WTC11 (cell line): ENCODE data around the gene SGCD. TPM values are rescaled to one million over a fixed set of nuclear protein-coding genes. Genes with fewer than 3 reads are reported as not detected.

Source experiments
- ATAC-seq: fragments of 200-7000 bp; cut with Tn5 transposase; 2 replicates; pipeline ENCODE4 v1.10.0; 2021; ENCODE audit warnings: mild to moderate bottlenecking, moderate library complexity
- CTCF ChIA-PET: fragments of 300-600 bp; sonication (Branson Sonifier 250); formaldehyde crosslinking; loops from one replicate; lab custom pipeline; 2021; ENCODE audit warnings: antibody characterized with exemption; lab: Charles Lee
- POLR2A ChIA-PET: fragments of 350-600 bp; sonication (Branson Sonifier 250); formaldehyde crosslinking; loops from one replicate; lab custom pipeline; 2021; ENCODE audit warnings: antibody characterized with exemption; lab: Charles Lee
- DNase-seq: peaks from one replicate; pipeline ENCODE4 v3.0.0; 2021; ENCODE audit warnings: low spot score
- H3K27ac Mint-ChIP-seq: 2 replicates; pipeline ENCODE4 v1.8.0; 2021; ENCODE audit warnings: mixed read lengths
- H3K27me3 Mint-ChIP-seq: 2 replicates; pipeline ENCODE4 v1.8.0; 2021; ENCODE audit warnings: low read depth, mild to moderate bottlenecking, moderate library complexity, mixed read lengths
- H3K36me3 Mint-ChIP-seq: 2 replicates; pipeline ENCODE4 v1.8.0; 2021; ENCODE audit warnings: mixed read lengths
- H3K4me1 Mint-ChIP-seq: 2 replicates; pipeline ENCODE4 v1.8.0; 2022; ENCODE audit warnings: mixed read lengths
- H3K4me3 Mint-ChIP-seq: 2 replicates; pipeline ENCODE4 v1.8.0; 2021; ENCODE audit warnings: mild to moderate bottlenecking, moderate library complexity, mixed read lengths
- H3K9me3 Mint-ChIP-seq: 2 replicates; pipeline ENCODE4 v1.8.0; 2021; ENCODE audit warnings: mixed read lengths
- AFF4 ChIP-seq: sonication (generic); formaldehyde crosslinking; IDR thresholded peaks from 2 replicates; pipeline ENCODE4 v1.8.1; 2023; ENCODE audit warnings: mild to moderate bottlenecking, missing genetic modification reagents, borderline replicate concordance
- CREB1 ChIP-seq: sonication (generic); formaldehyde crosslinking; IDR thresholded peaks from 2 replicates; pipeline ENCODE4 v1.8.0; 2023; ENCODE audit warnings: mild to moderate bottlenecking, missing genetic modification reagents
- MXD4 ChIP-seq: fragments of 250-450 bp; sonication (Bioruptor Pico); IDR thresholded peaks from 2 replicates; pipeline ENCODE4 v1.8.0; 2021; ENCODE audit warnings: mild to moderate bottlenecking, moderate library complexity, borderline replicate concordance
- NR1H2 ChIP-seq: sonication (generic); formaldehyde crosslinking; IDR thresholded peaks from 2 replicates; pipeline ENCODE4 v1.9.0; 2021; ENCODE audit warnings: mild to moderate bottlenecking, moderate library complexity, missing genetic modification reagents
- STAT6 ChIP-seq: sonication (generic); formaldehyde crosslinking; conservative IDR thresholded peaks from 2 replicates; pipeline ENCODE4 v1.8.1; 2023; ENCODE audit warnings: mild to moderate bottlenecking, low read depth, missing genetic modification reagents, moderate library complexity
- ZNF219 ChIP-seq: sonication (generic); formaldehyde crosslinking; IDR thresholded peaks from 2 replicates; pipeline ENCODE4 v1.8.0; 2023; ENCODE audit warnings: missing genetic modification reagents, mild to moderate bottlenecking, borderline replicate concordance
- total RNA-seq: library from RNA; stranded (reverse); gene quantifications from 3 replicates; pipeline ENCODE4 v1.2.3, GENCODE V29; 2021
- TF ChIP-seq, protein P1 (sequence below): fragments of 250-450 bp; sonication (Bioruptor Pico); IDR thresholded peaks from 2 replicates; pipeline ENCODE4 v2.1.2; 2022; ENCODE audit warnings: mild to moderate bottlenecking, moderate library complexity
- TF ChIP-seq, protein P2 (sequence below): sonication (generic); formaldehyde crosslinking; IDR thresholded peaks from 2 replicates; pipeline ENCODE4 v1.8.1; 2022; ENCODE audit warnings: missing genetic modification reagents, borderline replicate concordance
- TF ChIP-seq, protein P3 (sequence below): sonication (generic); formaldehyde crosslinking; IDR thresholded peaks from 2 replicates; pipeline ENCODE4 v1.8.0; 2023; ENCODE audit warnings: missing genetic modification reagents, mild to moderate bottlenecking, borderline replicate concordance

The SGCD gene
- total RNA-seq, 1 experiment from 2014 or later: 0.33 TPM

GRCh38 chr5:156593546-156593945, 266.6 kb downstream of the SGCD start (continued):
- TF ChIP-seq ZNF219 (CRISPR knock-in tag) (no peak), MXD4 (CRISPR knock-in tag) (no peak)
- TF ChIP-seq, protein P1, sequence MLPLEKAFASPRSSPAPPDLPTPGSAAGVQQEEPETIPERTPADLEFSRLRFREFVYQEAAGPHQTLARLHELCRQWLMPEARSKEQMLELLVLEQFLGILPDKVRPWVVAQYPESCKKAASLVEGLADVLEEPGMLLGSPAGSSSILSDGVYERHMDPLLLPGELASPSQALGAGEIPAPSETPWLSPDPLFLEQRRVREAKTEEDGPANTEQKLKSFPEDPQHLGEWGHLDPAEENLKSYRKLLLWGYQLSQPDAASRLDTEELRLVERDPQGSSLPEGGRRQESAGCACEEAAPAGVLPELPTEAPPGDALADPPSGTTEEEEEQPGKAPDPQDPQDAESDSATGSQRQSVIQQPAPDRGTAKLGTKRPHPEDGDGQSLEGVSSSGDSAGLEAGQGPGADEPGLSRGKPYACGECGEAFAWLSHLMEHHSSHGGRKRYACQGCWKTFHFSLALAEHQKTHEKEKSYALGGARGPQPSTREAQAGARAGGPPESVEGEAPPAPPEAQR (CRISPR knock-in tag): no peak
- TF ChIP-seq, protein P2, sequence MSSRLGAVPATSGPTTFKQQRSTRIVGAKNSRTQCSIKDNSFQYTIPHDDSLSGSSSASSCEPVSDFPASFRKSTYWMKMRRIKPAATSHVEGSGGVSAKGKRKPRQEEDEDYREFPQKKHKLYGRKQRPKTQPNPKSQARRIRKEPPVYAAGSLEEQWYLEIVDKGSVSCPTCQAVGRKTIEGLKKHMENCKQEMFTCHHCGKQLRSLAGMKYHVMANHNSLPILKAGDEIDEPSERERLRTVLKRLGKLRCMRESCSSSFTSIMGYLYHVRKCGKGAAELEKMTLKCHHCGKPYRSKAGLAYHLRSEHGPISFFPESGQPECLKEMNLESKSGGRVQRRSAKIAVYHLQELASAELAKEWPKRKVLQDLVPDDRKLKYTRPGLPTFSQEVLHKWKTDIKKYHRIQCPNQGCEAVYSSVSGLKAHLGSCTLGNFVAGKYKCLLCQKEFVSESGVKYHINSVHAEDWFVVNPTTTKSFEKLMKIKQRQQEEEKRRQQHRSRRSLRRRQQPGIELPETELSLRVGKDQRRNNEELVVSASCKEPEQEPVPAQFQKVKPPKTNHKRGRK (CRISPR knock-in tag): no peak

- DNase-seq (no peak), ATAC-seq (no peak)
- CTCF ChIA-PET: no interaction called here
- Mint-ChIP-seq H3K27me3 (no peaks in the 10 kb centered on the region), H3K27ac (no peak overlapping the region), H3K4me3 (no peak overlapping the region), H3K4me1 (no peaks in the 10 kb centered on the region), H3K9me3 (peaks cover 5% of the 10 kb centered on the region; the same call in 1 of the 2 replicates), H3K36me3 (no peaks in the 10 kb centered on the region)
- TF ChIP-seq, protein P3, sequence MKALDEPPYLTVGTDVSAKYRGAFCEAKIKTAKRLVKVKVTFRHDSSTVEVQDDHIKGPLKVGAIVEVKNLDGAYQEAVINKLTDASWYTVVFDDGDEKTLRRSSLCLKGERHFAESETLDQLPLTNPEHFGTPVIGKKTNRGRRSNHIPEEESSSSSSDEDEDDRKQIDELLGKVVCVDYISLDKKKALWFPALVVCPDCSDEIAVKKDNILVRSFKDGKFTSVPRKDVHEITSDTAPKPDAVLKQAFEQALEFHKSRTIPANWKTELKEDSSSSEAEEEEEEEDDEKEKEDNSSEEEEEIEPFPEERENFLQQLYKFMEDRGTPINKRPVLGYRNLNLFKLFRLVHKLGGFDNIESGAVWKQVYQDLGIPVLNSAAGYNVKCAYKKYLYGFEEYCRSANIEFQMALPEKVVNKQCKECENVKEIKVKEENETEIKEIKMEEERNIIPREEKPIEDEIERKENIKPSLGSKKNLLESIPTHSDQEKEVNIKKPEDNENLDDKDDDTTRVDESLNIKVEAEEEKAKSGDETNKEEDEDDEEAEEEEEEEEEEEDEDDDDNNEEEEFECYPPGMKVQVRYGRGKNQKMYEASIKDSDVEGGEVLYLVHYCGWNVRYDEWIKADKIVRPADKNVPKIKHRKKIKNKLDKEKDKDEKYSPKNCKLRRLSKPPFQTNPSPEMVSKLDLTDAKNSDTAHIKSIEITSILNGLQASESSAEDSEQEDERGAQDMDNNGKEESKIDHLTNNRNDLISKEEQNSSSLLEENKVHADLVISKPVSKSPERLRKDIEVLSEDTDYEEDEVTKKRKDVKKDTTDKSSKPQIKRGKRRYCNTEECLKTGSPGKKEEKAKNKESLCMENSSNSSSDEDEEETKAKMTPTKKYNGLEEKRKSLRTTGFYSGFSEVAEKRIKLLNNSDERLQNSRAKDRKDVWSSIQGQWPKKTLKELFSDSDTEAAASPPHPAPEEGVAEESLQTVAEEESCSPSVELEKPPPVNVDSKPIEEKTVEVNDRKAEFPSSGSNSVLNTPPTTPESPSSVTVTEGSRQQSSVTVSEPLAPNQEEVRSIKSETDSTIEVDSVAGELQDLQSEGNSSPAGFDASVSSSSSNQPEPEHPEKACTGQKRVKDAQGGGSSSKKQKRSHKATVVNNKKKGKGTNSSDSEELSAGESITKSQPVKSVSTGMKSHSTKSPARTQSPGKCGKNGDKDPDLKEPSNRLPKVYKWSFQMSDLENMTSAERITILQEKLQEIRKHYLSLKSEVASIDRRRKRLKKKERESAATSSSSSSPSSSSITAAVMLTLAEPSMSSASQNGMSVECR: no peak
- POLR2A ChIA-PET: no interaction called here
Measured at GRCh38 chr5:156594406-156594805, 267.4 kb downstream of the SGCD start.

GRCh38 chr5:156595132-156595787, 268.3 kb downstream of the SGCD start:
- DNase-seq (no peak), ATAC-seq (no peak)
- ChIA-PET POLR2A (no interaction called here), CTCF (no interaction called here)
- H3K4me1 Mint-ChIP-seq: no peaks in the 10 kb centered on the region
- peaks cover 5% of the 10 kb centered on the region; the same call in 1 of the 2 replicates for H3K9me3 Mint-ChIP-seq
- H3K36me3 Mint-ChIP-seq: no peaks in the 10 kb centered on the region
- no peaks in the 10 kb centered on the region for H3K27me3 Mint-ChIP-seq
- TF ChIP-seq CREB1 (no peak), AFF4 (no peak), NR1H2 (CRISPR knock-in tag) (no peak), STAT6 (CRISPR knock-in tag) (no peak)
- H3K4me3 Mint-ChIP-seq: no peak overlapping the region
- H3K27ac Mint-ChIP-seq: no peak overlapping the region
